ENCODE results near the gene PAX3.

PAX3 gene

DNA sequence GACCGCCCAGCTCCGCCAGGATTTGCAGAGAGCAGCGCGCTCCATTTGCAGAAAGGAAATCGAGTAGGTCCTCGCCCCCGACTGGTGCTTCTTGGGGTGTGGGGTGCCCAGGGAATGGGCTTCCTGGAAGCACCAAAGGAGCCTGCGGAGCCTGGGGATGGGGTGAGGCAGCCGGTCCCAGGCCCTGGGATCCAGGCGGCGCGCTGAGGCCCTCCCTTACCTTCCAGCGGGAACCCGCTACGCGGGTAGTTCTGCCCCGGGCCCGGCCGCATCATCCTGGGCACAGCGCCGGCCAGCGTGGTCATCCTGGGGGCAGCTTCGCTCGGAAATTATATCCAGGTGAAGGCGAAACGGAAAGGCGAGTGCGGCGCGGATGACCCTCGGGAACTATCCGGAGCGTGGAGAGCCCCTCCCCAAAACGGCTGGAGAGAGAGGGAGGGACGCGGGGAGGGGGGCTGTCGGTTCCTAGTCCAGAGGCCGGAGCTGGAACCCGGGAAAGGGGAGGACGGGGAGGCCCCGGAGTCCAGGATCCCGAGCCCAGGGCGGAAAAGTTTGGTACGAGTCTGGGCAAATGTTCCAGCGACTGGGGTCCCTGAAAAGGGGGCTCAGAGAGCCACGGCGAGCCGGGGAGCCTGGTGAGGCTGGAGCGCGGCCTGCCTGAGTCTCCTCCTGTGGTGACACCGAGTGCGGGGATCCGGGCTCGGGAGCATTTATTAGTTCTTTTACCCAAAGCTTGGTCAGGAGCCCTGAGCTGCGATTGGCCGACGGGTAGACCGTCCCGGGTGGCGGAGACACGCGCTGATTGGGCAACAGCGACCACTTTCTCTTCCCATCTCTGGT, at the start of gene PAX3:
PAX3 (minus strand) TSS at position 688 of the 840 bp plus-strand sequence; CDS start at position 305, 383 bp downstream.
- no peak for DNase-seq (ENCODE audit: low read depth)

DNA sequence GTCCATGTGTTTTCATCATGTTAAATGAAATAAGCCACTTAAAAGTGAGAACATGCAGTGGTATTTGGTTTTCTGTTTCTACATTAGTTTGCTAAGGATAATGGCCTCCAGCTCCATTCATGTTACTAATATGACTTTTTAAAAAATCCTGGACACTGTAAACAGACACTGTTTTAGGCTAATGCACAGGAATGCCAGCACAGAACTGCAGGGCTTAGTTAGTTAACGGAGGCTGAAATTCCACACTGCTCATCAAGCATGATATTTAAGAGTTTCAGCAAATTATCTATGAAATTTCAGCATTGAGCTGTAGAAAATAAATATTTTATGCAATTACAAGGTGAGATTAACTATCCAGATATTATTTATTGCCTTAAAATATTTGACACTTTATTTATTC, 42.5 kb upstream of the PAX3 start:
- no peak for DNase-seq (ENCODE audit: low read depth)

DNA sequence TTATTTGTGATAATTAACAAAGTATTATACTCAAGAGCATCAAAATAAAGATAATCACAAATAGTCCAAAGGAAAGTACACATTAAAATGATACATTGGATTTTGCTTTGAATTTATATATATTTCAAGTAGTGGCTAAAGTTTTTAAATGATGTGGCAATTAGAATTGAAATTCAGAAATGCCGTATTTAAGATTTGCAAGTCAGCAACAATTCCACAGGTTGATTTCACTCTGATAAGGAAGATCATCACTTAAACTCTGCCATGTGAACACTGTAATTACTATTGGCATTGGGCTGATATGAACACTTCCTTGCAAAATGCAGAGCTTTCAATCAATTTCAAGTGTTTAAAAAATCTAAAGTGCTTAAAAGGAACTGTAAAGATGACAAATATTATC, 39.6 kb upstream of the PAX3 start:
- no peak for DNase-seq (ENCODE audit: low read depth)

DNA sequence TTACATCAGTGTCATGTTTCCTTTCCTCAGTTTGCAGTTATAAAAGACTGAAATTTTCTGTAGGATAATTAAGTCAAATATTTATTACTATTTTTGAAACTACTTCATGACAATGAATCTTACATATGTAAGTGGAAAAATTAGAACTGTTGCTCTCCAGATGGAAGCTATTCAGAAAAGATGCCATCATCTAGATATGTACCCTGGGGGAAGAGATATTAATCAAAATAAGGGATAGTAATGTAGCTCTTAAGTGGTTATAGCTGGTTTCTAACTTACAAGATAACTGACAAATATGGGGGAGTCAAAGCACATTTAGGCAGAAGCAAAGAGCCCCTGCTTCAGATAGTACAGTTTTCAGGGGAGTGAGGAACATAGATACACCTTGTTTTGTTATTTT, 38.1 kb upstream of the PAX3 start:
- no peak for DNase-seq (ENCODE audit: low read depth)

DNA sequence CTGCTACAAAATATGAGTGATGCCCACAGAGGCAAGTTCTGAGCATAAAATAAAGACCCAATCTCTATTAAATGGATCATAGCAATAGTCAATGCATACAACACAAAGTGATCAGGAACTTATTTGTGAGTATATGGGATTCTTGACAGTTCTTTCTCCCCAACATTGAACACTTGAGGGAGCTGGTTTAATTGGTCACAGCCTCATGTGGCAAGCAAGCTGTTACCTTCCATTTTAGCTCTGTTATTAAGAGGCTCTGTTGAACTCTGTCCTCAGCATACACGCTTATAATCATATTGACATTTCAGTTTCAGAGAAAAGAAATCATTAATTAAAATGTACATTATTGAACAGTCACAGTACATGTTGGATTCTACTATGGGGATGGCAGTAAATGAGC, 37.6 kb upstream of the PAX3 start:
- no peak for DNase-seq (ENCODE audit: low read depth)

DNA sequence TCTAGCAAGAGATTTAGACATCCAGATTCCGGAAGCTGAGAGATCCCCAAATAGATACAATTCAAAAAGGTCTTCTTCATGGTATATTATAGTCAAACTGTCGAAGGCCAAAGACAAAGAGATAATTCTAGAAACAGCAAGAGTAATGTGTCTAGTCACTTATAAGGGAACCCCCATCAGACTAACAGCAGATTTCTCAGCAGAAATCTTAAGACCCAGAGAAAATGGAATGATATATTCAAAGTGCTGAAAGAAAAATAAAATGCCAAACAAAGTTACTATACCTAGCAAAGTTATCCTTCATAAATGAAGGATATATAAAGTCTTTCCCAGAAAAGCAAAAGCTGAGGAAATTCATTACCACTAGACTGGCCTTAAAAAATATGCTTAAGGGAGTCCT, 36.1 kb upstream of the PAX3 start:
- DNase-seq (ENCODE audit: low read depth) = no peak

DNA sequence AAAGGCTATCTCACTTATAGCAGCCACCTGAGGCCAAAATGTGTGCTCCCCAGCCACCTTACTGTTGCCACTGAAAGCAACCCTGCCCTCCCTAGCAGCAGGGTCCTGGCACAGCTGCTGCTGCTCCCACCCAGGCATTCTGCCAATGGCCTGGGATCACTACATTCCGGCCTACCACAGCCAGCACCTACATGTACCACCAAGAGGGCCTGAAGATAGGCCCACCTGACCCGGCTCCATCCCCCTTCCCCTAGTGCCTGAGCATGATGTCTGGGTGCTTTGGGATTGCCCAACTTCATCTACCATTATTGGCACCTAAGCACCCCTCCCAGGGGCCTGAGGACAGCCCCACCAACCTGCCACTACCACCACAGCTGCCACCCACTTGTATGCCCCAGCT, 34.6 kb upstream of the PAX3 start:
- DNase-seq (ENCODE audit: low read depth) = no peak

DNA sequence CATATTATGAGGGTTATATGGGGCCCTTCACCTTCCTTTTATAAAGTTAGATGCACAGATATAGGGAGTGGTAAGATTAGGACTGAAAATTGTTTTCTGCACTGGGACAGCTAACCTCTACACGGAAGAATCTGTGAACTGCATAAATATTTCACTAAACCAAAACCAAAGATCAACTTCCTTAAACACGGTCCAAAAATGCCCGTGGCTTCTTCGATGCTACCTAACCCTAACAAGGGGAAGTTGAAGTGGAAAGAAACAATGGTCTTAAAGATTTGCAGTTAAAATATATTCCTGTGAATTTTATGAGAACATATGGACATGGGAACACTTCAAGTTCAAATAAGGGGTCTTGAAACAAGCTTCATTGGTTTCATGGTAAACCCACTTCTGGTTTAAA, 33.3 kb upstream of the PAX3 start:
- no peak for DNase-seq (ENCODE audit: low read depth)

DNA sequence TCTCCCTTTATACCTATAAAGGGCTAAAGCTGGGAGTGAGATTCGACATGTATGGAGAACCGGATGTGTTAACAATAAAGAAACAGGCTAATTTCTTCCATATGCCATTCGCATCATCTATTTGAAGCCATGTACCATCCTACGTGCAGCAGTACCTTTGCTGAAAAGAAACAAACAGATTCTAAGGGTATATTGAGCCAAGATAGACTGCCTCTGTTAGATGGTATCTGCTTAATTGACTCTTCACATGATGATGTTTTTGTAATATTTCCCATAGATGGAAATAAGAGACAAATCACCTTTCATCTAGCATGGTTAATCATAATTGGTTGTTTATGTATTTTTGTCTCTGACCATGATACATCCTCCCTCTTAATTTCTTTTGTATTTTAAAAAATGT, 32.1 kb upstream of the PAX3 start:
- DNase-seq (ENCODE audit: low read depth) = no peak

DNA sequence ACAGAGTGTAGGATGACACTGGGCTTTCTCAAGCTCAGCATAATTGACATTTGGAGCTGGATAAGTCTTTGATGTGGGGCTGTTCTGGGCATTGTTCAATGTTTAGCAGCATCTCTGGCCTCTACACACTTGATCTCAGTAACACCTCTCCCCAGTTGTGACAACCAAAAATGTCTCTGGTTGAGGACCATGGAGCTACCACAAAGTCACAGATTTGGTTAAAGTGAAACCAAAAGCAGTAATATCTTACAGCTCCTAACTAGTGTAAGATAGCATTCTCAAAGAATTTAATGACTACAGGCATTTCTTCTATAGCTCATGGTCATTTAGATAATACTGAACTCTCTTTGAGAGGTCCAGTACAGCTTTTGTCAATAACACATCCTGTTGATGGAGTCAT, 23.4 kb upstream of the PAX3 start:
- no peak for DNase-seq (ENCODE audit: low read depth)

DNA sequence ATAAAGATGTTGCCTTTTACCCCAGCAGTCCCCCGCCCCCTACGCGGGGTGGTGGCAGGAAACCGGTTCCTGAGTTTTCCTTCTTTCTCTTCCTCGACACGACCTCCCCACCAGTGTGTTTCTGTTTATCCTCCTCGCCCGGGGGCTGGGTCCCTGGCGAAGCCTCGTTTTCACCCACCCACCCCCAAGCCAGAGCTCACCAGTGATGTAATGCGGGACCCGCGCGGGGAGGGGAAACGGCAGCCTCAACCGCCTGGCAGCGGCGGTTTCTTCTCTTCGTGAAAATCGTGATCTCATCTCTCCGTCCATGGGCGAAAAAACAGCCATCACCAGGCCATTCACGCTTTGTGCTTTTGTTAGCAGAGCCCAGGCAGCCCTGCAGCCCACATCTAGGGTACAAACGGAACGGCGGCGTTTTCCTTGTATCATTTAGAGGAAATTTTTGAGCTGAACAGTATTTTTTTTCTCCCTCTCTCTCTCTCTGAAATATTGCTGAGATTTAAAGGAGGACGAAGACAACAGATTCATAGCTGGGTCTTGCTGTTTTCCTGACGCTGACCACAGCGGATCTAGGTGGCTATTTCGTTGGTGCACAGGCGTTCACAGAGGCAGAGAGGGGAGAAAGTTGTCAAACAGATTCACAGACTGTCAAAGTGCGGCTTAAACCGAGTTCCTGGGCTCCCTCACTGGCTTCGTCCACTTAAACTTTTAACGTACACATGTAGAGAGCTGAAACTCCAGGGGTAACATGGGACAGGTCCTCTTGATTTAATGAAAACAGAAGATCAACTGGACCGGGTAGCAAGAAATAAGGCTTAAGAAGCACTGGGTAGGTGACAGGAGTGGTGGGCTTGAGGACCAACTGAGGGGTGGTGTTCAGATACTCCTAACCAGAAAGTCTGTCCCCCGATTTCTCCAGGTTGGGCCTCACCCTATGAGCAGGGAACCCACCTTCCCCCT, 21.9 kb upstream of the PAX3 start:
- no peak for DNase-seq (ENCODE audit: low read depth)

DNA sequence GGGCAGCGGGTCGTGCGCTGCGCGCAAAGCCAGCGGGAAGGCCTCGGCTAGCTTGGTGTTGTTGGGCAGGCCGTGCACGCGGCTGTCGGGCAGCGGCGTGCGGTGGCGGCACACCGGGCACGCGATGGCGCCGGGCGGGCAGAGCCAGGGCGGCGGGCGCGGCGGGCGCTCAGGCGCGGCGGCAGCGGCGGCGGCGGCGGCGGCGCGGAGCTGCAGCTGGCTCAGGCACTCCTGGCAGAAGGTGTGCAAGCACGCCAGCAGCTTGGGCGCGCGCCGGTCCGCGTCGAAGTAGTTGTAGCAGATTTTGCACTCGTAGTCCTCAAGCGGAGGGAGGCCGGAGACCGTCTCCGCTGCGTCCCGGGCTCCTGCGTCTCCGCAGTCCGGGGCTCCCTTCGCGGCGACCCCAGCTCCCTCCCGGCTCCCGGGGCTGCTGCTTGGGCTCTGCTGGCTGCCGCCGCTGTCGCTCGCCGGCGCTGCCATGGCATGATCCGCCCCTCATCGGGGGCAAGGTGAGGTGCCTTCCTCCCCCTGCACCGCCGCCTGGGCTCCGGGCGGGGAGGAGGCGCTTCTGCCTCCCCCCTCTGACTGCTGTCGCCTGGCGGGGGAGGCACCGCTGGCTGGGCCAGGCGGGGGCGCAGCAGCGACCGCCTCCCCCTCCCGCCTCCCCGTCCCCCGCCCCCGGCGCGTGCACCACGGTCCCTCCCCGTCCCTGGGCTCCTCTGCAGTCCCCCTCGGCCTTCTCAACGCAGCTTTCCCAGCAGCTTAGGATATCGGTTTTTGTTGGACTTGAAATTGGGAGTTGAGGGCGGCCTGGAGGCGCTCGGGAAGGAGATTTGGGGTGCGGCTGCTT, 21.0 kb upstream of the PAX3 start:
- DNase-seq (ENCODE audit: low read depth) = no peak

DNA sequence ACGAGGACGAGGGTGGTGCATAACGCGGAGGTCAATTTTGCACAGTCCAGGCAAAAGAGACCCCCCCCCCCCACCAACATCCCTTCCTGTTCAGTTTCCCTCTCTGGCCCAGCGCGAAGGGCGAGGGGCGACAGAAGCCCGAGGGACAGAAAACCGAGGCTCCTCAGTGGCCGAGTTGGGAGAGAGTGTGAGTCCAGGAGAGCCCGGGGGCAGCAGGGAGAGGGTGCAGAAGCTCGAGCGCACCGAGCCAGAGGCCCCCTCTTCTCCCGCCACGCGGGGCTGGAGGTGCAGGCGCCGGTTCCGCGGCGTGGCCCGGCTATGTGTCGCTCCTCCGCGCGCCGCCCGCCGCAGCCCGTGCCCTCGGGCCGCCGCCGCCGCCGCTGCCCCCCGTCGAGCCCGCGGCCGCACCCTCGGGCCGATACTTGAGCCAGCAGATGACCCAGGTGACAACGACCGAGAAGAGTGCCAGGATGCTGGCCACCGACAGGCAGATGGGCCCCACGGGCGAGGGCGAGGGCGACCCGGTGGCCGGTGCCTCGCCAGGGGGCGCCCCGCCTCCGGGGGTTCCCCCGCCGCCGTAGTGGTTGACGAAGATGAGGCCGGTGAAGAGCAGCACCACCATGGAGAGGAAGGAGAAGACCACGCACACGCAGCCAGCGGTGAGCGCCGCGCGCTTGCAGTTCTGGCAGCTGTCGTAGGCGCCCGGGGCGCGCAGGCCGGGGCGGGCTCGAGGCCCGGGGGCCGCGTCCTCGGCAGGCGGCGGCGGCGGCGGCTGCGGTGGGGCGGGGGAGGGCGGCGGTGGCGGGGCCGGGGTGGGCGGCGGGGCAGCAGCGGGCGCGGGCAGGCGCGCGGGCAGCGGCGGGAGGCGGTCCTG, 20.2 kb upstream of the PAX3 start:
- DNase-seq (ENCODE audit: low read depth) = no peak

DNA sequence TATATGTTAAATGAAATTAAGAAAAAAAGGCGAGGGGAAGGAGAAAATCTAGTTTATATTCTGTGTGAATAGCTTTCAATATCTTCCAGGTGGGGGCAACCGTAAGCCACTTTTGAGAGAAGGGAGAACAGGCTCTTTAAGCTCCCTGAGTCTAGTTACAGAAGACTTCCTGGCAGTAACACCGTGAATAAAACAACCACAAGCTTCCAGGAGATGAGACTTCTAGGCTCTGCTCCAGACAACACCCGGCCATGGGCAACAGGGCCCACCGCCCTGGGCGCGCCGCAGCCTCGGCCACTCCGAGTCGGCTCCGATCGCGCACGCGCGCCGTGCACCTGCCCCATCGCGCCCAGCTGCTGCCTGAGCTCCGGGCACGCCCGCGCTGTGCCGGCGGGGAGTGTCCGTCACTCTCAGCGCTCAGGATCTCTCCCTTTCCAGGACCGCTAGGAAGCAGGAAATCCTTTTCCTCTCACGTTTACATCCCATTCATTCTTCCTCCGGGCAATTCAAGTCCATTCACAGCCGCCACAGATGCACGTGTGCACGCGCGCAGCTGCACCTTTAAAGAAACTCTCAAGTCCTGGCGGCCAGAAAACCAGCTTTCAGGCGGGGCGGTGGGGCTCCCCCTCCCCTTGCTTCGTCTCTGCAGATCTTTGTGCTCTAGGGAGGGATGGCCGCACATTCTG, 19.4 kb upstream of the PAX3 start:
- peak; percentile 18 for DNase-seq (ENCODE audit: low read depth)

DNA sequence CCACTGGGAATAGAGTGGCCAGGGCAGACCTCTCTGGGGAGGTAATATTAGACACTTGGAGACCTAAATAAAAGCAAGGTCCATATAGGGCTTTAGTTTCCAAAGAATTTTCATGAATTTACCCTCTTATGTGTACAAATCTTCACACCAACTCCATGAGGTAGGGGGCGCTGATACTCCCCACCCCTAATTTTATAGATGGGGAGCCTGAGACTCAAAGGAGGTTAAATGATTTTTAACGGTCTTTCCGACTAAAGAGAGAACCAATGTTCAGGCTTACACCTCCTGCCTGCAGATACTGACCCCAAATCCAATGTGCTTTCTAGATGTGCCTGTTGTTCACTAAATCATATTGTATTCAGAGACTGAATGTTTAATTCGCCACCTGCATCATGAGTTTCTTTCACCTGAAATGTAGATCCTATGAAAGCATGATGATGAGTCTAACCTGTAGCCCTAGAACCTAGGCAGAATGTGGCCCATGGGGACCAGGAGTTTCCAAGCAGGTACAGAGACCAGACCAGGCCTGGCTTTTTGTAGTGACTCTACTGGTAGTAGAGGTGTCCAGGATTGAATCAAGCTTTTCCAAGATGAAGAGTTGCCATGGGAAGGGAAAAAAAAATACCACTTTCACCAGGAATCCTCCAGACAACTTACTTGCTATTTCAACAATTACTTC, 16.8 kb upstream of the PAX3 start:
- DNase-seq (ENCODE audit: low read depth) = no peak

DNA sequence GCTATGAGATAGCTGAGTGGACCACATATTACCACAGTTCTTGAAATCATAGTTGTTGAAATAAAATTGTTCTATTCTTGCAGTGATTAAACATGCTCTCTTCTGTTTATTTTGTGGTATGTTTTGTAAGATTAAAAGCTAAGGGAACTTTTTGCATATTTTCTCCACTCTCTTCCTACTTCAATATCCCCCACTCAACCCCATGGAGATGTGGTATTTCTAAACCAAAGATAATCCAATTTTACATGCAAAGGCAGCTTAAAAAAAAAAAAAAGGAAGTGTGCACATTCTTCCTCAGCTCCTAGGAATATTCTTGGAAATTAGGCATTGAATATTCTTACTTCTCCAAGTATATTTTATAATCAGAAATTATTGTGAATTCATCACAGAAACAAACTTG, 15.0 kb upstream of the PAX3 start:
- DNase-seq (ENCODE audit: low read depth) = no peak

DNA sequence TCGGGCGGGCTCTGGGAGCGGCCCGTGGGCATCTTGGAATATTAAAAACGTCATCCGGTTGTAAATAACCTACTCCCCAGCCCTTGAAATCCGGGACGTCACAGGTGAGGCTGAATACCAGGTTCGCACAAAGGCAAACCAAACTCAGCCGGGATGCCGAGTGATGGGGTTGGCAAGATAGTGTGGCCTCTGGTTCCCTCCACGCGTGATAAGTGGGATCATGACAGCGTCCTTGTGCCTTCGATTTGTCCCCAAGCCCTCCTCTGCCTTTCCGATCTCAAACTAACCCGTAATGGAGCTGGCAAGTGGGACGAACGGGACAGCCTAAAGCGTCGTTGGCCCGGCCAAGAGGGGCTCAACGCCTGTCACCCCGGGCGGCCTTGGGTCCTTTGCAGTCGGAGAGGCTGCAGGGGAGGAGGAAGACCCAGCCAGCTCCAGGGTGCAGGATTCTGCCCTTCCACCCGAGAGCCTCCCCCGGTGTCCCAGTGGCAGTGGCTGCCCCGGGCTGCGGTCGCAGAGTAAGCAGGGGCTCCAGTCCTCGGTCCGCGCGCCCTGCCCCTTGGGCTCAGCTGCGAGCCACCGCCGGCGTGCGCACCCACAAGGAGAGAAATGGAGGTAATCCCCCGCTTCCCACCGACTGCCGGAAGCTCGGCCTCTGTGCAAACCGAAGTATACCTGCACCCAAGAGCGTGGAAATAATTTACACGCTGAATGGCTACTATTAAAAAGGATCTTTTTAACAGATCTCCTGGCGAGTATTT, 13.4 kb upstream of the PAX3 start:
- no peak for DNase-seq (ENCODE audit: low read depth)

DNA sequence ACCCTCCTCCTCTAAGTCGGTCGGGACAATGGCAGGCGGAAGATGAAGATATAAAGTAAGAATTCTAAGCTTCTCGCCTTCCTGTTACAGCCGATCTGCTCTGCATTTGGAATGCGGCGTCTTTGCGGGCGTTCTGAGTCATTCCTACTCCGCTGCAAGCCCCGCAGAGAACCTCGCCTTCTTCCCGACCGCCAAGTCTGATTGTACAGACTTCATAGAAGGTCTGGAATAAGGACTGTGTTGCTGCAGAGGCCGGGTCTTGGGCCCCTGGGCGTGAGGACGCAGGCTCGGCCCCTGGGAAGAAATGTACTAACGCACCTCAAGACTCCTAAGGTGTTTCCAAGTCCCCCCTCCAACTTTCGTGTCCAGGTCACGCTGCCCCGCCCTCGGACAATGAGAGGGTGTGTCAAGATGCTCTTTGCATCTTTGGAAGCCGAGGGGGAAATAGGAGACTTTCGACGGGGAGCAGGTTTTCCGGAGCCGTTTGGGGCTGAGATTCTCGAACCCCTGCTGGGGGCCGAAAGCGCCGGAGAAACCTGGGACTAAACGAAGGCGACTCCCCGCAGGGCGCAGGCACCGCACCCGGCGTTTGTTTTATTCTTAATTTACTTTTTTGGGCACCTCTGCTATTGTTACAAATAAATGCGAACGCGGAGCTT, 12.7 kb upstream of the PAX3 start:
- DNase-seq (ENCODE audit: low read depth) = no peak
